HepG2 (cell line): Measurements from ENCODE around the gene PTPRH. TPM values are rescaled to one million over a fixed set of nuclear protein-coding genes. Genes with fewer than 3 reads are reported as not detected.

ENCODE experiments used
- AHR ChIP-seq: IDR thresholded peaks from 2 replicates; pipeline ENCODE4 v1.6.1; 2018; ENCODE audit warnings: missing genetic modification reagents, missing compliant biosample characterization
- BCL3 ChIP-seq: sonication (generic); formaldehyde crosslinking; IDR thresholded peaks from 2 replicates; pipeline ENCODE4 v1.5.1; 2020; ENCODE audit warnings: mild to moderate bottlenecking, missing genetic modification reagents, moderate library complexity
- CREB1 ChIP-seq, 2 experiments: fragments of 450-650 bp in 1 of 2; IDR thresholded peaks; 2 replicates each; pipeline ENCODE4 v1.6.1; 2016 to 2017; ENCODE audit warnings: control low read depth in 1 of 2, mild to moderate bottlenecking in 1 of 2, missing compliant biosample characterization in 1 of 2, missing genetic modification characterization in 1 of 2
- CTCF ChIP-seq: sonication (generic); formaldehyde crosslinking; IDR thresholded peaks from 2 replicates; pipeline ENCODE4 v1.5.0; 2020; ENCODE audit warnings: mild to moderate bottlenecking, missing genetic modification reagents, moderate library complexity
- DMTF1 ChIP-seq: sonication (generic); formaldehyde crosslinking; IDR thresholded peaks from 2 replicates; pipeline ENCODE4 v1.4.0; 2020; ENCODE audit warnings: mild to moderate bottlenecking, missing genetic modification reagents
- GATAD1 ChIP-seq: IDR thresholded peaks from 2 replicates; pipeline ENCODE4 v1.6.1; 2016; ENCODE audit warnings: missing genetic modification reagents, missing compliant biosample characterization
- KIAA2018 ChIP-seq: sonication (generic); formaldehyde crosslinking; IDR thresholded peaks from 2 replicates; pipeline ENCODE4 v1.5.0; 2020; ENCODE audit warnings: mild to moderate bottlenecking, missing genetic modification reagents, borderline replicate concordance
- KLF16 ChIP-seq, 2 experiments: sonication (generic) in 1 of 2; formaldehyde crosslinking in 1 of 2; IDR thresholded peaks; 2 replicates each; pipeline versions ENCODE4 v1.6.1 to v1.8.0; 2016 to 2023; ENCODE audit warnings: missing genetic modification reagents in 2 of 2, missing compliant biosample characterization in 1 of 2
- MYC ChIP-seq: sonication (generic); formaldehyde crosslinking; IDR thresholded peaks from 2 replicates; pipeline ENCODE4 v1.9.0; 2021; ENCODE audit warnings: missing genetic modification reagents, borderline replicate concordance
- POGZ ChIP-seq: sonication (generic); formaldehyde crosslinking; IDR thresholded peaks from 2 replicates; pipeline ENCODE4 v1.4.0; 2020; ENCODE audit warnings: mild to moderate bottlenecking, missing genetic modification reagents
- SMAD9 ChIP-seq: sonication (generic); formaldehyde crosslinking; IDR thresholded peaks from 2 replicates; pipeline ENCODE4 v1.5.1; 2020; ENCODE audit warnings: mild to moderate bottlenecking, missing genetic modification reagents
- ZNF256 ChIP-seq: sonication (generic); formaldehyde crosslinking; conservative IDR thresholded peaks from 2 replicates; pipeline ENCODE4 v1.4.0; 2020; ENCODE audit warnings: missing genetic modification reagents
- ZNF570 ChIP-seq: sonication (generic); formaldehyde crosslinking; IDR thresholded peaks from 2 replicates; pipeline ENCODE4 v1.4.0; 2020; ENCODE audit warnings: mild to moderate bottlenecking, missing genetic modification reagents, borderline replicate concordance
- polyA plus RNA-seq, 8 experiments: library from polyadenylated mRNA; depleted of rRNA in 3 of 8; stranded (reverse) in 7 of 8; unstranded in 1 of 8; fragments of >200 nt; fragmentation: Illumina TruSeq in 4 of 8; extraction: Trizol in 4 of 8; gene quantifications; 2 replicates each; pipeline versions ENCODE4 v1.2.1 to v1.2.3, GENCODE V29; 2011 to 2016; ENCODE audit warnings: low read depth in 4 of 8, missing spikeins in 1 of 8, mixed read lengths in 1 of 8; ENCODE audit not compliant: insufficient read depth in 1 of 8
- total RNA-seq, 5 experiments: library from RNA; depleted of rRNA; stranded (reverse); fragments of >200 nt; fragmentation: Illumina TruSeq; extraction: Trizol; gene quantifications; 2 replicates each; pipeline ENCODE4 v1.2.3, GENCODE V29; 2016; ENCODE audit warnings: low read depth in 1 of 5

The PTPRH gene
- total and polyA plus RNA-seq, 2 of the 13 experiments (the other 11 are each of a cell fraction or from before 2014, with no cell fraction given) = 14.7 to 125 TPM

- TF ChIP-seq DMTF1 (CRISPR knock-in tag) = no peak
- peak; percentile 58 to 96; a peak in 2 of 4 replicates for TF ChIP-seq KLF16 (CRISPR knock-in tag; IDR thresholded peaks at IDR 0.05)
- TF ChIP-seq POGZ (CRISPR knock-in tag) = peak; percentile 85
- TF ChIP-seq ZNF256 (CRISPR knock-in tag) = peak; percentile 98
- TF ChIP-seq GATAD1 (CRISPR knock-in tag) = peak; percentile 80
- TF ChIP-seq CREB1 (IDR thresholded peaks at IDR 0.05) = peak; percentile 79
- TF ChIP-seq CREB1 (CRISPR knock-in tag; IDR thresholded peaks at IDR 0.05) = peak; percentile 90
- TF ChIP-seq AHR (CRISPR knock-in tag) = peak; percentile 97; the same call in 1 of the 2 replicates
- TF ChIP-seq CTCF (CRISPR knock-in tag) = peak; percentile 1; the same call in 1 of the 2 replicates
- peak; percentile 94; the same call in 1 of the 2 replicates for TF ChIP-seq SMAD9 (CRISPR knock-in tag)
- no peak for TF ChIP-seq KIAA2018 (CRISPR knock-in tag)
- TF ChIP-seq MYC (CRISPR knock-in tag) = peak; percentile 46; the same call in 1 of the 2 replicates
- TF ChIP-seq ZNF570 (CRISPR knock-in tag) = peak; percentile 26; the same call in 1 of the 2 replicates
- TF ChIP-seq BCL3 (CRISPR knock-in tag) = peak; percentile 17; the same call in 1 of the 2 replicates
Observed at GRCh38 chr19:55216461-55217198, 7.3 kb upstream of the PTPRH start (continued).
